RWPE1 (cell line): ENCODE measurements around the gene FGG.

Experiments
- CTCF ChIA-PET: fragments of 350-600 bp; sonication (Branson Sonifier 250); formaldehyde crosslinking; extraction: SDS; loops from one replicate; lab custom pipeline; 2021; lab: Yijun Ruan, JAX
- POLR2A ChIA-PET: fragments of 400-600 bp; formaldehyde crosslinking; extraction: SDS; loops from one replicate; lab custom pipeline; 2020; ENCODE audit warnings: antibody characterized with exemption; ENCODE audit not compliant: low non-redundant PET; lab: Yijun Ruan, JAX
- DNase-seq: peaks from one replicate; pipeline ENCODE4 v3.0.0; 2012; ENCODE audit warnings: low spot score
- H3K27ac ChIP-seq: fragments of 450-650 bp; 2 replicates; pipeline ENCODE4 v1.5.1; 2017
- TF ChIP-seq, protein P1 (sequence below): fragments of 450-650 bp; conservative IDR thresholded peaks from 2 replicates; pipeline ENCODE4 v1.5.1; 2017; ENCODE audit warnings: low read depth, mild to moderate bottlenecking

Gene FGG

DNA sequence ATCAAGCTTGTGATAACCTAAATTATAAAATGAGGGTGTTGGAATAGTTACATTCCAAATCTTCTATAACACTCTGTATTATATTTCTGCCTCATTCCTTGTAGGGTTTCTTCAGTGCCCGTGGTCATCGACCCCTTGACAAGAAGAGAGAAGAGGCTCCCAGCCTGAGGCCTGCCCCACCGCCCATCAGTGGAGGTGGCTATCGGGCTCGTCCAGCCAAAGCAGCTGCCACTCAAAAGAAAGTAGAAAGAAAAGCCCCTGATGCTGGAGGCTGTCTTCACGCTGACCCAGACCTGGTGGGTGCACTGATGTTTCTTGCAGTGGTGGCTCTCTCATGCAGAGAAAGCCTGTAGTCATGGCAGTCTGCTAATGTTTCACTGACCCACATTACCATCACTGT lies 46.8 kb downstream of the FGG start:
- ChIA-PET CTCF (no interaction called here), POLR2A (no interaction called here)
- no peak for DNase-seq
- H3K27ac ChIP-seq: no peak overlapping the region
- TF ChIP-seq, protein P1, sequence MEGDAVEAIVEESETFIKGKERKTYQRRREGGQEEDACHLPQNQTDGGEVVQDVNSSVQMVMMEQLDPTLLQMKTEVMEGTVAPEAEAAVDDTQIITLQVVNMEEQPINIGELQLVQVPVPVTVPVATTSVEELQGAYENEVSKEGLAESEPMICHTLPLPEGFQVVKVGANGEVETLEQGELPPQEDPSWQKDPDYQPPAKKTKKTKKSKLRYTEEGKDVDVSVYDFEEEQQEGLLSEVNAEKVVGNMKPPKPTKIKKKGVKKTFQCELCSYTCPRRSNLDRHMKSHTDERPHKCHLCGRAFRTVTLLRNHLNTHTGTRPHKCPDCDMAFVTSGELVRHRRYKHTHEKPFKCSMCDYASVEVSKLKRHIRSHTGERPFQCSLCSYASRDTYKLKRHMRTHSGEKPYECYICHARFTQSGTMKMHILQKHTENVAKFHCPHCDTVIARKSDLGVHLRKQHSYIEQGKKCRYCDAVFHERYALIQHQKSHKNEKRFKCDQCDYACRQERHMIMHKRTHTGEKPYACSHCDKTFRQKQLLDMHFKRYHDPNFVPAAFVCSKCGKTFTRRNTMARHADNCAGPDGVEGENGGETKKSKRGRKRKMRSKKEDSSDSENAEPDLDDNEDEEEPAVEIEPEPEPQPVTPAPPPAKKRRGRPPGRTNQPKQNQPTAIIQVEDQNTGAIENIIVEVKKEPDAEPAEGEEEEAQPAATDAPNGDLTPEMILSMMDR: no peak

DNA sequence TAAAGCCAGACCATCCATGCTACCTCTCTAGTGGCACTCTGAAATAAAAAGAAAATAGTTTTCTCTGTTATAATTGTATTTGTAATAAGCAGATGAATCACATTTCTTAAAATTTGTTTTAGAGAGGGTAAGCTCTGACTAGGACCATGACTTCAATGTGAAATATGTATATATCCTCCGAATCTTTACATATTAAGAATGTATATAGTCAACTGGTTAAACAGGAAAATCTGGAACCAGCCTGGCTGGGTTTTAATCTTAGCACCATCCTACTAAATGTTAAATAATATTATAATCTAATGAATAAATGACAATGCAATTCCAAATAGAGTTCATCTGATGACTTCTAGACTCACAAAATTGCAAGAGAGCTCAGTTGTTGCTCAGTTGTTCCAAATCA lies 48.1 kb downstream of the FGG start:
- CTCF ChIA-PET: interaction anchor here (0.9 kb wide), 1 partner anchor 17 kb away, joined by 3 read pairs; no protein-coding TSS in a partner anchor
- no peak overlapping the region for H3K27ac ChIP-seq
- TF ChIP-seq, protein P1: no peak
- POLR2A ChIA-PET: no interaction called here
- DNase-seq: peak; percentile 10

DNA sequence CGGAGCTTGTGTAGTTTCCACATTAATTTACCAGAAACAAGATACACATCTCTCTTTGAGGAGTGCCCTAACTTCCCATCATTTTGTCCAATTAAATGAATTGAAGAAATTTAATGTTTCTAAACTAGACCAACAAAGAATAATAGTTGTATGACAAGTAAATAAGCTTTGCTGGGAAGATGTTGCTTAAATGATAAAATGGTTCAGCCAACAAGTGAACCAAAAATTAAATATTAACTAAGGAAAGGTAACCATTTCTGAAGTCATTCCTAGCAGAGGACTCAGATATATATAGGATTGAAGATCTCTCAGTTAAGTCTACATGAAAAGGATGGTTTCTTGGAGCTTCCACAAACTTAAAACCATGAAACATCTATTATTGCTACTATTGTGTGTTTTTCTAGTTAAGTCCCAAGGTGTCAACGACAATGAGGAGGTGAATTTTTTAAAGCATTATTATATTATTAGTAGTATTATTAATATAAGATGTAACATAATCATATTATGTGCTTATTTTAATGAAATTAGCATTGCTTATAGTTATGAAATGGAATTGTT lies 49.7 kb downstream of the FGG start, which contains the start of gene FGB:
Gene FGB (plus strand): TSS at position 315 of the 558 bp plus-strand sequence. CDS start 8 bp downstream, at position 323.
- ChIA-PET POLR2A (no interaction called here), CTCF (interaction anchor here (0.6 to 1.2 kb wide), 3 partner anchors 11 to 64 kb away, joined by 3 to 5 read pairs (median 3); no protein-coding TSS in a partner anchor)
- DNase-seq: no peak
- TF ChIP-seq, protein P1: no peak
- H3K27ac ChIP-seq: no peak within 1 kb of the TSS

DNA sequence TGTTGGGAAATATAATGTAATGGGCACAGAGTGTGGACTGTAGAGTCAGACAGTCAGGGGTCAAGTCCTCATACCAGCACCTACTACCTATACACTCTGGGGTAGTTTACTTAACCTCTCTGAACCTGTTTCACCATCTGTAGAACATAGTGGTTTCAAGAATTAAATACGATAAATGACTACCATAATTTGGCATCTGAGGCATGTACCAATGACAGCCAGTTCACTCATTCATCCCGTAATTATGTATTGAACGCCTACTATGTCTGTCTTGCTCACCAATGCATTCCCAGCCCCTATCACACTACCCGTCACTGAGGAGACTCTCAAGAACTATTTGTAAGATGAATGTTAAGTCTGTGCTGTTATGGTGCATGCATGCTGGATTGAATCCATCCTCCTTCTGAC lies 51.6 kb downstream of the FGG start:
- TF ChIP-seq, protein P1: no peak
- DNase-seq: peak; percentile 70
- POLR2A ChIA-PET: no interaction called here
- H3K27ac ChIP-seq: no peak overlapping the region
- CTCF ChIA-PET: interaction anchor here (0.6 to 3.1 kb wide), 2 partner anchors 61 to 80 kb away, joined by 3 to 62 read pairs; no protein-coding TSS in a partner anchor

DNA sequence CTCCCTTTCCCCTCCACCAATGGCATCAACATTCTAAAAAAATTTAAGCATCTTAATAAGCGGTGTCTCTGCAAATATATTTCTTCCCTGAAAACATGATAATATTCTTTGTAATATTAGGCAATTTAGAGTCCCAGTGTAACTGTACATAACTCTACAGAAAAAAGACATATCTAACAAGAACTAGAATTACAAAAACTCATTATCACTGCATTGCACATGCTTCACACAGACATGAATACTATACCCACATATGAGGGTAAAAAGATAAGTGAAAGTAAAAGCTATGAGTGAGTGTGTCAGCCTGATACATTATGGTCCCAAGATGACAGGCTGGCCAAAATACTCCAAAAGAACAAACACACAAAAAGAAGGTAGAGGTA lies 52.0 kb downstream of the FGG start:
- DNase-seq: no peak
- ChIA-PET POLR2A (no interaction called here), CTCF (interaction anchor here (0.6 to 3.1 kb wide), 3 partner anchors 54 to 80 kb away, joined by 3 to 62 read pairs (median 3); no protein-coding TSS in a partner anchor)
- H3K27ac ChIP-seq: no peak overlapping the region
- TF ChIP-seq, protein P1: no peak

DNA sequence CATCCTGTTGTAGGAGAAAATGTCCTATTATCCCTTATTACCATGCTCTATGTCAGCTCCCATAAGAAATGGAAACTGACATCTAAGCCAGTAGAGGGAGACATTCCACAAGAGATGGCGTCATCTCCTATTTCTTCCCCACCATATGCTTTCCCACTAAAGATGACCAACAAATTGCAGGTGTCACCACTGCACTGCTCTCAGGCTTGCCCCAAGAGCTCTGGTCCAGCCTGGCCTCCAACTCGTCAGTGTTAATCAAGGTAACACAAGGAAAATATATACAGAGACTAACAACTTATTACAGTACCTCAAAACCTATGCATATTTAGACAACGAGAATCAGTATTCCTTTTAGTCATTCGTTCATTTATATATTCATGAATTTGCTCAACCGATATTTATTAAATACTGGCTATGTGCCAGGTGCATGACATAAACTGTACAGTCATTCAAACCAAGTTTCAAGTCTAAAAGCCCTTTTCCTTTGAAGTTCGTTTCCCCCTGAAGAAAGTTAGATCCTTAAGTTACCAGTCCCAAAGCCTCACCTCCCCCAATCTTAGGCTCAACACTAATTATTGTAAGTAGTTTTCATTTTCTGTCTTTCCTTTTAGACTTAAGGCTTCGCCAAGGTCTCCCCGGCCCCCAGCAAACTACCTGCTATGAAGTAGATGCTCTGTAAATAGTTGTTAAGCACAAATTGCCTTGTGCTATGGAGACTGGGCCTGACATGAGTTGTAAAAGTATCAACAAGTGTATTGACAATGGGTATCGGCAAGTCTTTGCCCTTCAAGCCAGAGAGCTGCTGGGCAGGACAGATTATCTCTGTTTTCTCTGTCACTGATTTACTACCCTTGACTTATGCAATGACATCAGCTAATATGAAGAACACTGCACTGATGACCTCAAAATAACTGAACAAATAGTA lies 52.7 kb downstream of the FGG start:
- no peak overlapping the region for H3K27ac ChIP-seq
- ChIA-PET CTCF (interaction anchor here (0.6 to 3.1 kb wide), 15 partner anchors 9 to 238 kb away, joined by 3 to 62 read pairs (median 4); partner anchors contain the start of gene PLRG1), POLR2A (no interaction called here)
- TF ChIP-seq, protein P1: peak; percentile 52
- DNase-seq: peak; percentile 57
